H1 (cell line): ENCODE data around the gene TBC1D30. TPM values are rescaled to one million over a fixed set of nuclear protein-coding genes. Genes with fewer than 3 reads are reported as not detected.

Experiments used
- CTCF ChIA-PET: fragments of 300-600 bp; sonication (Branson Sonifier 250); formaldehyde crosslinking; loops from one replicate; lab custom pipeline; 2021; ENCODE audit not compliant: partially characterized antibody; lab: Charles Lee
- POLR2A ChIA-PET: fragments of 300-600 bp; sonication (Branson Sonifier 250); formaldehyde crosslinking; loops from one replicate; lab custom pipeline; 2021; ENCODE audit warnings: inconsistent platforms; ENCODE audit not compliant: partially characterized antibody; lab: Charles Lee
- DNase-seq, 2 experiments: peaks; one replicate each; pipeline versions ENCODE4 v3.0.0 to v3.0.0-alpha.2; 2010 to 2022; ENCODE audit warnings: low spot score in 2 of 2, low read depth in 1 of 2, mixed read lengths in 1 of 2
- FAIRE-seq: peaks from 2 replicates; lab custom pipeline; 2011; peaks lifted over from hg19 to GRCh38; lab: Jason Lieb, UNC
- H2AFZ ChIP-seq: 2 replicates; pipeline ENCODE4 v1.8.1; 2012; ENCODE audit warnings: low read length, inconsistent platforms
- H2AK5ac ChIP-seq: 2 replicates; pipeline ENCODE4 v1.6.1; 2013; ENCODE audit warnings: low read depth, low read length
- H2BK120ac ChIP-seq: replicated peaks from 2 replicates; pipeline ENCODE3; 2013; ENCODE audit warnings: low read depth, low read length, inconsistent platforms
- H2BK12ac ChIP-seq: 2 replicates; pipeline ENCODE4 v1.6.1; 2013; ENCODE audit warnings: low read depth, low read length
- H2BK15ac ChIP-seq: 2 replicates; pipeline ENCODE4 v1.6.1; 2013; ENCODE audit warnings: low read length
- H2BK20ac ChIP-seq: 2 replicates; pipeline ENCODE4 v1.6.1; 2013; ENCODE audit warnings: low read length
- H2BK5ac ChIP-seq: 2 replicates; pipeline ENCODE4 v1.6.1; 2013; ENCODE audit warnings: low read depth, low read length
- H3K14ac ChIP-seq: 2 replicates; pipeline ENCODE4 v1.6.1; 2013; ENCODE audit warnings: inconsistent platforms; ENCODE audit not compliant: insufficient read length
- H3K18ac ChIP-seq: 2 replicates; pipeline ENCODE4 v1.6.1; 2013; ENCODE audit warnings: low read length; ENCODE audit errors: extremely low read depth
- H3K23ac ChIP-seq: 2 replicates; pipeline ENCODE4 v1.6.1; 2013; ENCODE audit warnings: inconsistent platforms; ENCODE audit not compliant: insufficient read length
- H3K23me2 ChIP-seq: 2 replicates; pipeline ENCODE4 v1.6.1; 2013; ENCODE audit warnings: low read depth, low read length
- H3K27ac ChIP-seq: 2 replicates; pipeline ENCODE4 v1.6.1; 2011; ENCODE audit warnings: low read depth, low read length, inconsistent platforms
- H3K27me3 ChIP-seq, 4 experiments: replicated peaks in 1 of 4; 1 replicate in 1 of 4; 2 replicates in 3 of 4; pipeline versions ENCODE4 v1.6.1 to v1.8.1; 2011 to 2013; ENCODE audit warnings: low read length in 3 of 4, mild to moderate bottlenecking in 3 of 4, inconsistent platforms in 2 of 4, mixed read lengths in 2 of 4, moderate library complexity in 1 of 4; ENCODE audit not compliant: control insufficient read depth in 3 of 4, insufficient read depth in 3 of 4; ENCODE audit errors: extremely low read depth in 1 of 4
- H3K36me3 ChIP-seq, 4 experiments: 2 replicates each; pipeline versions ENCODE4 v1.6.1 to v1.8.1; 2011 to 2013; ENCODE audit warnings: mild to moderate bottlenecking in 4 of 4, low read length in 3 of 4, moderate library complexity in 2 of 4, control low read depth in 1 of 4, inconsistent platforms in 1 of 4; ENCODE audit not compliant: insufficient read depth in 4 of 4, control insufficient read depth in 2 of 4
- H3K4ac ChIP-seq: replicated peaks from 2 replicates; pipeline ENCODE3; 2013; ENCODE audit warnings: low read length, low read depth, mixed read lengths, inconsistent platforms; ENCODE audit not compliant: insufficient read length
- H3K4me1 ChIP-seq, 4 experiments: replicated peaks in 1 of 4; 1 replicate in 1 of 4; 2 replicates in 3 of 4; pipeline versions ENCODE4 v1.6.1 to v1.8.1; 2011 to 2013; ENCODE audit warnings: low read length in 3 of 4, inconsistent platforms in 2 of 4, mixed read lengths in 1 of 4; ENCODE audit not compliant: insufficient read depth in 4 of 4, control insufficient read depth in 3 of 4
- H3K4me2 ChIP-seq, 2 experiments: 2 replicates each; pipeline versions ENCODE4 v1.6.1 to v1.8.1; 2011 to 2013; ENCODE audit warnings: low read depth in 2 of 2, low read length in 2 of 2, control low read depth in 1 of 2, inconsistent platforms in 1 of 2, mild to moderate bottlenecking in 1 of 2; ENCODE audit not compliant: insufficient read depth in 1 of 2
- H3K4me3 ChIP-seq, 4 experiments: fragments of 200-600, 300-600 bp in 1 of 4; sonication (generic), shearing (Covaris generic), sonication (Bioruptor Twin) in 1 of 4; 2 replicates each; pipeline versions ENCODE4 v1.5.1 to v1.8.1; 2011 to 2016; ENCODE audit warnings: low read length in 4 of 4, low read depth in 3 of 4, control low read depth in 2 of 4, inconsistent platforms in 2 of 4, mild to moderate bottlenecking in 2 of 4, mixed read lengths in 1 of 4, moderate library complexity in 1 of 4; ENCODE audit not compliant: insufficient read depth in 2 of 4; ENCODE audit errors: extremely low read depth in 1 of 4
- H3K56ac ChIP-seq: replicated peaks from 2 replicates; pipeline ENCODE3; 2013; ENCODE audit warnings: low read depth, mild to moderate bottlenecking, mixed read lengths, low read length, inconsistent platforms; ENCODE audit not compliant: insufficient read length
- H3K79me1 ChIP-seq: 2 replicates; pipeline ENCODE4 v1.6.1; 2013; ENCODE audit warnings: low read depth, low read length, control low read depth
- H3K79me2 ChIP-seq, 2 experiments: 2 replicates each; pipeline versions ENCODE4 v1.6.1 to v1.8.1; 2012 to 2013; ENCODE audit warnings: low read length in 2 of 2, mild to moderate bottlenecking in 2 of 2, inconsistent platforms in 1 of 2; ENCODE audit not compliant: insufficient read depth in 2 of 2, control insufficient read depth in 1 of 2
- H3K9ac ChIP-seq, 4 experiments: replicated peaks in 1 of 4; 1 replicate in 1 of 4; 2 replicates in 3 of 4; pipeline versions ENCODE4 v1.6.1 to v1.8.1; 2011 to 2013; ENCODE audit warnings: low read depth in 3 of 4, low read length in 3 of 4, control low read depth in 2 of 4, mild to moderate bottlenecking in 2 of 4, moderate library complexity in 2 of 4, inconsistent platforms in 1 of 4; ENCODE audit errors: extremely low read depth in 1 of 4
- H3K9me3 ChIP-seq, 2 experiments: 2 replicates each; pipeline versions ENCODE4 v1.6.1 to v1.8.1; 2012 to 2013; ENCODE audit warnings: mild to moderate bottlenecking in 2 of 2, moderate library complexity in 2 of 2, control low read depth in 1 of 2, inconsistent platforms in 1 of 2, low read depth in 1 of 2, low read length in 1 of 2, mixed read lengths in 1 of 2; ENCODE audit not compliant: insufficient read depth in 2 of 2
- H4K20me1 ChIP-seq, 2 experiments: replicated peaks in 1 of 2; 2 replicates each; pipeline versions ENCODE3 to v1.8.1; 2011 to 2013; ENCODE audit warnings: inconsistent platforms in 2 of 2, low read length in 2 of 2, mild to moderate bottlenecking in 1 of 2; ENCODE audit not compliant: insufficient read depth in 2 of 2, control insufficient read depth in 1 of 2
- H4K5ac ChIP-seq: 2 replicates; pipeline ENCODE4 v1.6.1; 2013; ENCODE audit warnings: low read length, low read depth, mixed read lengths, inconsistent platforms; ENCODE audit not compliant: insufficient read length
- H4K8ac ChIP-seq: 2 replicates; pipeline ENCODE4 v1.8.0; 2013; ENCODE audit warnings: mild to moderate bottlenecking, moderate library complexity, low read length, inconsistent platforms; ENCODE audit not compliant: insufficient read depth; ENCODE audit errors: extremely low read depth
- H4K91ac ChIP-seq: replicated peaks from 2 replicates; pipeline ENCODE3; 2013; ENCODE audit warnings: low read length, mixed read lengths, inconsistent platforms; ENCODE audit not compliant: insufficient read length
- ATF2 ChIP-seq: IDR thresholded peaks from 2 replicates; pipeline ENCODE4 v1.6.1; 2012; ENCODE audit warnings: low read length, inconsistent platforms
- BRCA1 ChIP-seq: IDR thresholded peaks from 2 replicates; pipeline ENCODE4 v1.6.1; 2012; ENCODE audit warnings: low read depth, low read length, improper control_type of control experiment
- CREB1 ChIP-seq: IDR thresholded peaks from 2 replicates; pipeline ENCODE4 v1.6.1; 2012; ENCODE audit warnings: inconsistent platforms
- MAFK ChIP-seq: IDR thresholded peaks from 2 replicates; pipeline ENCODE4 v1.6.1; 2012; ENCODE audit warnings: low read depth, mild to moderate bottlenecking, improper control_type of control experiment, low read length
- POU5F1 ChIP-seq: IDR thresholded peaks from 2 replicates; pipeline ENCODE4 v1.6.1; 2011; ENCODE audit warnings: low read depth, mild to moderate bottlenecking, low read length, moderate library complexity
- RFX5 ChIP-seq: IDR thresholded peaks from 2 replicates; pipeline ENCODE4 v1.6.1; 2011; ENCODE audit warnings: low read depth, low read length, improper control_type of control experiment, borderline replicate concordance
- SAP30 ChIP-seq: fragments of 300-600 bp; sonication (generic); IDR thresholded peaks from 2 replicates; pipeline ENCODE4 v1.7.1; 2012; ENCODE audit warnings: low read length, moderate library complexity, mild to moderate bottlenecking, inconsistent platforms; ENCODE audit not compliant: insufficient read depth, insufficient replicate concordance
- SUZ12 ChIP-seq: fragments of 200-600 bp; sonication (generic); IDR thresholded peaks from 2 replicates; pipeline ENCODE4 v1.6.1; 2012; ENCODE audit warnings: mild to moderate bottlenecking, inconsistent platforms, low read length, moderate library complexity, mixed read lengths
- TAF7 ChIP-seq: optimal IDR thresholded peaks from 2 replicates; pipeline ENCODE3; 2011; ENCODE audit warnings: low read depth, mild to moderate bottlenecking, inconsistent platforms, low read length, moderate library complexity, borderline replicate concordance
- ZNF274 ChIP-seq: IDR thresholded peaks from 2 replicates; pipeline ENCODE4 v1.7.0; 2012; ENCODE audit warnings: low read length, borderline replicate concordance; ENCODE audit errors: extremely low read depth
- WGBS, 2 experiments: shearing (Covaris generic) in 1 of 2; methylation state at CpG; one replicate each; pipeline versions ENCODE4 v1.1.6 to v1.1.7; 2013 to 2015; ENCODE audit warnings: low lambda C conversion rate in 2 of 2, mixed read lengths in 2 of 2, inconsistent platforms in 1 of 2, low coverage in 1 of 2, missing lambda C conversion rate in 1 of 2; ENCODE audit not compliant: insufficient replicate concordance in 2 of 2, insufficient coverage in 1 of 2, insufficient read length in 1 of 2; ENCODE audit errors: extremely low coverage in 1 of 2, missing lambda C conversion rate in 1 of 2; 5-methylcytosine and 5-hydroxymethylcytosine counted together
- polyA plus RNA-seq, 7 experiments: library from polyadenylated mRNA; depleted of rRNA in 3 of 7; stranded (reverse) in 5 of 7; unstranded in 2 of 7; fragments of >200 nt in 5 of 7; fragments of 200-250 nt in 2 of 7; gene quantifications; 1 replicate in 5 of 7; 2 replicates in 1 of 7; 4 replicates in 1 of 7; pipeline versions ENCODE4 v1.2.1 to v1.2.3, GENCODE V29; 2011 to 2013; ENCODE audit warnings: missing spikeins in 2 of 7, mixed read lengths in 2 of 7
- total RNA-seq: library from RNA; stranded (reverse); fragmentation: NEBNext Ultra II Directional; extraction: Animal tissue kit (Norgen Biotek cat#: 25700); gene quantifications from 2 replicates; pipeline ENCODE4 v1.2.1, GENCODE V29; 2021

The TBC1D30 gene
- total and polyA plus RNA-seq, 2 of the 8 experiments (the other 6 are each of a cell fraction or from before 2014, with no cell fraction given) = 2.8 to 5.5 TPM

GRCh38 chr12:64792128-64792527 is 32.3 kb upstream of the TBC1D30 start:
- no peak overlapping the region for H3K14ac ChIP-seq
- H3K27ac ChIP-seq = no peak overlapping the region
- H3K4me3 ChIP-seq = no peak overlapping the region
- no peak overlapping the region for H3K9ac ChIP-seq
- ChIA-PET POLR2A (no interaction called here), CTCF (interaction anchor here (0.9 to 2.3 kb wide), 3 partner anchors 9 to 91 kb away, joined by 3 to 20 read pairs (median 5); no protein-coding TSS in a partner anchor)
- no peaks in the 10 kb centered on the region for H3K79me2 ChIP-seq
- H3K4me1 ChIP-seq = peaks cover 0 to 6% (median 4%) of the 10 kb centered on the region in 4 experiments; a peak in 4 of 7 replicates
- WGBS, 2 experiments = 75% methylated on average over 1 of the region's 1 CpG; no CpG with 5 or more reads in 1 of the 2 experiments
- H3K56ac ChIP-seq = no peak overlapping the region
- no peak overlapping the region for H3K4me2 ChIP-seq
- H4K20me1 ChIP-seq = no peaks in the 10 kb centered on the region
- H4K5ac ChIP-seq = no peak overlapping the region
- no peak overlapping the region for H4K8ac ChIP-seq
- no peaks in the 10 kb centered on the region for H3K27me3 ChIP-seq
- no peak overlapping the region for H2AFZ ChIP-seq
- no peak overlapping the region for H3K18ac ChIP-seq
- H2BK20ac ChIP-seq = no peak overlapping the region
- H3K79me1 ChIP-seq = no peaks in the 10 kb centered on the region
- H2BK12ac ChIP-seq = no peak overlapping the region
- H3K4ac ChIP-seq = no peak overlapping the region
- FAIRE-seq = no peak
- no peak overlapping the region for H2BK5ac ChIP-seq
- no peak overlapping the region for H3K23ac ChIP-seq
- H3K36me3 ChIP-seq = no peaks in the 10 kb centered on the region
- peaks cover 2% of the 10 kb centered on the region; the same call in 1 of the 2 replicates for H3K23me2 ChIP-seq
- no peak overlapping the region for H2BK15ac ChIP-seq
- no peak for TF ChIP-seq ATF2
- TF ChIP-seq RFX5 = no peak
- TF ChIP-seq SAP30 = no peak
- no peak for TF ChIP-seq CREB1
- no peak for TF ChIP-seq BRCA1
- TF ChIP-seq MAFK = no peak
- TF ChIP-seq TAF7 = no peak
- TF ChIP-seq SUZ12 = no peak
- no peak for TF ChIP-seq ZNF274
- TF ChIP-seq POU5F1 = no peak
- H3K9me3 ChIP-seq = no peaks in the 10 kb centered on the region
- no peak overlapping the region for H2BK120ac ChIP-seq
- H2AK5ac ChIP-seq = no peak overlapping the region
- no peak for DNase-seq
- no peak overlapping the region for H4K91ac ChIP-seq
